Gastrocnemius medialis (tissue), 4 donors: ENCODE results near the gene SLC35D2.

Source experiments
- POLR2A ChIP-seq, 2 donors: fragments of 450-650 bp; IDR thresholded peaks; one replicate each; pipeline ENCODE4 v1.6.1; 2017; ENCODE audit warnings: antibody characterized with exemption in 2 of 2, mild to moderate bottlenecking in 2 of 2, moderate library complexity in 2 of 2
- TF ChIP-seq, protein P1 (sequence below), 5 experiments: fragments of 450-650 bp in 3 of 5; fragments of 200-600 bp in 2 of 5; sonication (generic) in 2 of 5; IDR thresholded peaks in 4 of 5; conservative IDR thresholded peaks in 1 of 5; 1 replicate in 4 of 5; 2 replicates in 1 of 5; pipeline ENCODE4 v1.5.1; 2016 to 2019; ENCODE audit warnings: antibody characterized with exemption in 5 of 5, mild to moderate bottlenecking in 3 of 5, moderate library complexity in 3 of 5

DNA sequence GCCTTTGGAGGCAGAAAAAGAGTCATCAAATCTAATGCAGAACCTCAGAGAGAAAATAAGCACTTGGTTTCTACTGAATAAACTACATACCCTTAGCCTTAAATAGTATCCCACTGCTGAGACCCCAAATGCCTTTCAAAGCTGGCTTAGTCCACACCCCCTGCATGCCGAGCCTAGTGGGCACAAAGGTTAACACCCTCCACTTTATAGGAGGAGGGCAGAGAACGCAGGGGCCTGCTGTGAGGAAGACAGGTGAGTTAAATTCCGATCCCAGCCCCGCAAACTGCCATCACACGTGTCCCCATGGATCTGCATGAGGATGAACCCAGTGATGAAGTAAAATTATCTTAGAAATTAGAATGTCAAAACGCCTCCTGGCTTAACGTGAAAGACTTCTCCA is 62.0 kb downstream of the SLC35D2 start:
- TF ChIP-seq POLR2A (IDR thresholded peaks at IDR 0.05), result no peak
- TF ChIP-seq, protein P1, sequence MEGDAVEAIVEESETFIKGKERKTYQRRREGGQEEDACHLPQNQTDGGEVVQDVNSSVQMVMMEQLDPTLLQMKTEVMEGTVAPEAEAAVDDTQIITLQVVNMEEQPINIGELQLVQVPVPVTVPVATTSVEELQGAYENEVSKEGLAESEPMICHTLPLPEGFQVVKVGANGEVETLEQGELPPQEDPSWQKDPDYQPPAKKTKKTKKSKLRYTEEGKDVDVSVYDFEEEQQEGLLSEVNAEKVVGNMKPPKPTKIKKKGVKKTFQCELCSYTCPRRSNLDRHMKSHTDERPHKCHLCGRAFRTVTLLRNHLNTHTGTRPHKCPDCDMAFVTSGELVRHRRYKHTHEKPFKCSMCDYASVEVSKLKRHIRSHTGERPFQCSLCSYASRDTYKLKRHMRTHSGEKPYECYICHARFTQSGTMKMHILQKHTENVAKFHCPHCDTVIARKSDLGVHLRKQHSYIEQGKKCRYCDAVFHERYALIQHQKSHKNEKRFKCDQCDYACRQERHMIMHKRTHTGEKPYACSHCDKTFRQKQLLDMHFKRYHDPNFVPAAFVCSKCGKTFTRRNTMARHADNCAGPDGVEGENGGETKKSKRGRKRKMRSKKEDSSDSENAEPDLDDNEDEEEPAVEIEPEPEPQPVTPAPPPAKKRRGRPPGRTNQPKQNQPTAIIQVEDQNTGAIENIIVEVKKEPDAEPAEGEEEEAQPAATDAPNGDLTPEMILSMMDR (IDR thresholded peaks at IDR 0.05 in 4 of 5, conservative IDR thresholded peaks at IDR 0.05 in 1 of 5), result no peak
